Measurements from ENCODE around the gene LDB2.

Gene LDB2

DNA sequence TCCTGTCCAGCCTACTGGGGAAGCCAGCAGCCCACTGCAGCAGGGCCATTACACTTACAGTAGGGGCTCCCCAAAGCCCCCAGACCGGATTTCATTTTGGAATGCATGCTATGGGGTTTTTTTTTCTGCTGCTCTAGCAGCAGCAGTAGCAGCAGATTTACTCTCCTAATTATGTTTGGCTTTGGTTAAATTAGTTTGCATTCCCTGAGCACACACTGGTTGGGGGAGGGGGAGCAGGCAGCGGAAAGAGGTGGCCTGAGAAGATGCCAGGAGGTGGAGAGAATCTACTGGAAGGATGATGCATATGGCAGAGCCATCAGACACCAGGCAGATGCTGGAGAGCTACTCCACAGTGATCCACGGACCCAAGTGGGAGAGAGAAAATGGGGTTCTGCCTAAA, 109.6 kb downstream of the LDB2 start:
- DNase-seq (ENCODE audit: insufficient read length) = no peak
- no peak for FAIRE-seq
- TF ChIP-seq TAF1 (IDR thresholded peaks at IDR 0.05; ENCODE audit: borderline replicate concordance, low read depth, low read length) (no peak), POLR2A (IDR thresholded peaks at IDR 0.05; ENCODE audit: low read depth, low read length) (no peak), POLR2AphosphoS5 (IDR thresholded peaks at IDR 0.05; ENCODE audit: low read depth, low read length) (no peak)

DNA sequence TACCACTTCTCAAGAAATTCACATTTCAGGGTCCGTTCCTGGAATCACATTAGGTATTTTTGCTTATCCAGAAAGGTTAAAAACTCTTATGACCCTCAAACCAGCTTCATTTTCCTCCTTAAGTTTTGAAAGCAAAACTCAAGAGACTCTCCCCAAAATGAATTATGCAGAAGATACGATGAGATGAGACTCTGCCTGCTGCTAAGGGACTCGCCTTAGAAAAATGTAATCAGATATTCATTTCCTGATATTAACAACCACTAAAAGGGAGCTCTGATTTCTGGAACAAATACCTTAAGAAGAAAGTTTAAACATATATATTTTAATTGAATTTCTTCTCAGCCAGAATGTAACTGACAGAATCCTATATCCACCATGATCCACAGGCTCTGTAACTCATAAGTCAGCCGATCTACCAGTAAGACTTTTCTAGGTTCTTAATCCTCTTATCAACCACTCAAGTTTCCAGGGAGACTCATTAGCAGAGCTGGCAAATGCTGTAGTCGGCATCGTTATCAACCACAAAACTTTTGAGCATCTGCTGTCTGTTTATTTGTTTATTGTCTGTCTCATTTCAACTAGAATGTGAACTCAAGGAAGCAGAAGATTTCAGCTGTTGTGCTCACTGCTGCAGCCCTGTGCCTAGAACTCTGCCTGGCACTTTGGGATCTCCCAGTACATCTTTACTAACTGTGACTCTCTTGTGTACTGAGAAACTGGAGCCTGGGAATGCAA, 112.5 kb downstream of the LDB2 start:
- TF ChIP-seq POLR2AphosphoS5 (IDR thresholded peaks at IDR 0.05; ENCODE audit: low read depth, low read length) = no peak
- TF ChIP-seq TAF1 (IDR thresholded peaks at IDR 0.05; ENCODE audit: borderline replicate concordance, low read depth, low read length) = no peak
- TF ChIP-seq POLR2A (IDR thresholded peaks at IDR 0.05; ENCODE audit: low read depth, low read length) = no peak
- DNase-seq (ENCODE audit: insufficient read length) (no peak), FAIRE-seq (no peak)

DNA sequence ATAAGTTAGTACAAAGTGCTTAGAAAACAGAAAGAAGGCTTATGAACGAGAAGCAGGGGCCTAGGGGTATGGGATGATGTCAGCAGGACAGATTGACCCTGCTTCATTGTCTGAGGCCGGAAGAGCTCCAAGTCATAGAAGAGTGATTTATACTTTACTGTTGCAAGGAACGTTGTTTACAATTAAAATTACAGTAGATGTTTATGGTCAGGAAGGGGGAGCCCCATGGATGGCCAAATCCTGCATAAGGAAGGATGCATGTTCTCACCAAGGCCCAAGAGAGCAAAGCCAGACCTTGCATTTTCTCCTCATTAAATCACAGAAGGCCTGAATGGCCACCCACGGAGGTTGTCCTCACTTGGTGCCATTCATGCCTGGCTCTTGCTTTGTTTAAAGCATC, 115.3 kb downstream of the LDB2 start:
- no peak for TF ChIP-seq POLR2AphosphoS5 (IDR thresholded peaks at IDR 0.05; ENCODE audit: low read depth, low read length)
- no peak for TF ChIP-seq POLR2A (IDR thresholded peaks at IDR 0.05; ENCODE audit: low read depth, low read length)
- FAIRE-seq = no peak
- no peak for DNase-seq (ENCODE audit: insufficient read length)

DNA sequence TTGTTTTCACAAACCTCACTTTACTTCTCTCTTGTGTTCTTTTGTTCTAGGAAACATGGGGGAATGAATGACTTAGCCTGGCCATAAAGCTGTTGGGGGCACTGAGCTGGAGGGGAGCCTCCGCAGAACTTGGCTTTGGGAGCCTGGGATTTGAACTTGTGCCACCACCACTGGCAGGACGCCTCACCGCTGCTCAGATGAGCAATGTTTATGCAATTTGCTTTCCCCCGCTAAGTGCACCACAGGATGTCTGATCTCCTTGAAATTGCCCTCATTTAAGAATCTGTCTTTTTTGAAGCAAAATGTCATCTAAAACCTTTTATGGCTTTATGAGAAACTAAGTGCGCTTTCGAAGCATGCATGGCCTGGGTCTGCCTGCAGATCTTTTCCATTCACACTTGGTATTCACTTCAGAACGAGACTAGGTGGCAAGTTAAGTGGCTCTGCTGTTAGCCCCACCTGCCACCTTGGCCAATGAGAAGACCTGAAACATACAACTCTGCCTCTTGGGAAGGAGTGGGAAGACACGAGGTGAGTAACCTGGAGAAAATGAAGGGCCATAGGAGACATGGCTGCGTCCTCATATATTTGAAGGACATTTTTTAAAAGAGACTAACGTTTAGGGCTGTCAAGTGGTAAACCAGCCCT, 119.3 kb downstream of the LDB2 start:
- DNase-seq (ENCODE audit: insufficient read length) (no peak), FAIRE-seq (no peak)
- TF ChIP-seq TAF1 (IDR thresholded peaks at IDR 0.05; ENCODE audit: borderline replicate concordance, low read depth, low read length) (no peak), POLR2AphosphoS5 (IDR thresholded peaks at IDR 0.05; ENCODE audit: low read depth, low read length) (no peak), POLR2A (IDR thresholded peaks at IDR 0.05; ENCODE audit: low read depth, low read length) (no peak)

DNA sequence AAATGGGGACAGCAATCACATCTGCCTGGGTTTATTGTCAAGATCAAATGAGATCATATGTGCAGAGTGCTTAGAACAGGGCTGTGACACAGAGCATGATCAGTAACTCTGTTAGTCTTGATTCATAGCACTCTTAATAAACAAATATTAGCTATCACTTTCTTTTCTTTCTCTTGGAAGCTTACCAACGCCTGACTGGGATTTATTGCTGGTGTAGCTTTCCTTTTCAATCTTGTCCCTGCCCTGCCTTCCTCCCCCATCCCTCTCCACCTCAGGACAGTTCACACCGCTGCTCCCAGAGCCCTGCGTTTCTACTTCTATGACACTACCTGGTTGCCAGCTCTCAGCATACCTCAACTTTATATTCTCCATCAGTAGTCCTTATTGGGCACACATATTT, 120.7 kb downstream of the LDB2 start:
- FAIRE-seq (no peak), DNase-seq (ENCODE audit: insufficient read length) (no peak)
- TF ChIP-seq TAF1 (IDR thresholded peaks at IDR 0.05; ENCODE audit: borderline replicate concordance, low read depth, low read length) (no peak), POLR2A (IDR thresholded peaks at IDR 0.05; ENCODE audit: low read depth, low read length) (no peak), POLR2AphosphoS5 (IDR thresholded peaks at IDR 0.05; ENCODE audit: low read depth, low read length) (no peak)

DNA sequence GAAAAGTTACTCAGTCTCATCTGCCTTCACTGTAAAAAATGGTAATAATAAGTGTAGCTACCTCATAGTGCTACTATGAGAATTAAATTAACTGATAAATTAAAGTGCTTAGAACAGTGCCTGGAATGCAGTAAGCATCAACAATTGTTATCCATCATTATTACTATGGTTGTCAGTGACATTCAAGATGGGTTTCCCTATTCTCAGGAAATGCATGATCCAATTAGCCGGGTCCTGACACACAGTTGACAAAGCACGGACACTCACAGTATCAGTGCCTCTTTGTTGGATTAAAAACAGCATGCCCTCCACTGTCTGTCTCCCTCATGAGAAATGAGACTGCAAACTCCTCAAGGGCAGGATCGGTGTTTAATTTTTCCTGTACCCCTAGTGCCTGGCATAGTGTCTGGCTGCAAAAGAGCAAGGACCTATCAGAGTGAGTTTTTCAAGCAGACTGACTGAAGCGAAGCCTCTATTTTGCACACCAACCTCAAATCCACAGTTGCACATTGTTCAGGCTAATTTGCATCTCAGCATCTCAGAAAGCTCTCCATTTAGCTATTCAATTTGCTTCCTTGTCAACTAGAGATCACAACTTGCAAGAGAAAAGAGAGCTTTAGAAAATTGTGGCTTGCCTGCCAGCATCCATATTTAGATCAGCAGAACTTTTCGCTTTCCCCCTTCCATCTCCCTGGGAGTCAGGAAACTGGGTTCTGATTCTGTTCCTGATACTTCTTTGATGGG, 122.9 kb downstream of the LDB2 start:
- TF ChIP-seq POLR2A (IDR thresholded peaks at IDR 0.05; ENCODE audit: low read depth, low read length) = no peak
- TF ChIP-seq POLR2AphosphoS5 (IDR thresholded peaks at IDR 0.05; ENCODE audit: low read depth, low read length) = no peak
- TF ChIP-seq TAF1 (IDR thresholded peaks at IDR 0.05; ENCODE audit: borderline replicate concordance, low read depth, low read length) = no peak
- DNase-seq (ENCODE audit: insufficient read length) (no peak), FAIRE-seq (no peak)

DNA sequence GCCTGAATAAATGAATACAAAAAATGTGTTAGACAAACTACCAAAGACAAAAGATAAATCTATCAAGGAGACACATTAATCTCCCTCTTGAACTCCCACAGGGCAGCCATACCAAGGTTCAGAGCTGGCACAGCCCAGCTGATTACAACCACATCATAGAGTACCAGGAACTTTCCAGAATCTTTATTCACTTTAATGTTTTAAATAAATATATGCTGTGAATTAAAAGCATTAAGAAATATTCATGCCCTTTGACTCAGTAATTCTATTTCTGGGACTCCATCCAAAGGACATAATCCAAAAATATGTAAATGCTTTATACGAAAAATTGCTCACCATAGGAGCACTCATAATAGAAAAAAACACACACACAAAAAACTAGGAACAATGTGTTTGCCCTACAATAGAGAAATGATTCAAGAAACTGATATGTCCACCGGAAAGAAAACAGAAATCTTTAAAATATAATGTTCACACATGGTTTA, 126.0 kb downstream of the LDB2 start:
- no peak for TF ChIP-seq POLR2AphosphoS5 (IDR thresholded peaks at IDR 0.05; ENCODE audit: low read depth, low read length)
- TF ChIP-seq POLR2A (IDR thresholded peaks at IDR 0.05; ENCODE audit: low read depth, low read length) = no peak
- TF ChIP-seq TAF1 (IDR thresholded peaks at IDR 0.05; ENCODE audit: borderline replicate concordance, low read depth, low read length) = no peak
- no peak for DNase-seq (ENCODE audit: insufficient read length)
- FAIRE-seq = no peak

DNA sequence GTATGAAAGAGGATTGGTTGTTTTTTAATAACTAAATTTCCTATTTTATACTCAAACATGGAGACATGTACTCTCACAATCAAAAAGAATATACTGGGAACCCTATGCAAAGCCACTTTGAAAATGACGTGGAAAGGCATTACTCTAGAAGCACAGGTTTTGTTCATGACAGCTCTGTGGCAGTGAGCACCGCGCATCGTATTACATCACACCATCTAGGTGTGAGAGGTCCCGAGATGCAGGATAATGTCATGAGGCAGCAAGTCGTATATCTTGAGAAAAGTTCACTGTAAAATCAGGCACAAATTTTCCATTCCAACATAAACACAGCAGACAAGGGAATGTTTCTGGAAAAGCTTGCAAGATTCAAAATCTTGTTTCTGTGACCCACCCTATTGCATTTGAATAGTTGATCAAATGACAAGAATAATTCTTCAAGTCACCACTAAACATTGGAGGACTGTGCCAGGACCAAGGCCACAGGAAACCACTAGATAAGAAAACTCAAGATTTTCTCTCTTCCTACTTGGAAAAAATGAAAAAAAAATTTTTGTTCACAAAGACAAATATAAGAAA, 127.6 kb downstream of the LDB2 start:
- no peak for DNase-seq (ENCODE audit: insufficient read length)
- TF ChIP-seq POLR2AphosphoS5 (IDR thresholded peaks at IDR 0.05; ENCODE audit: low read depth, low read length) (no peak), TAF1 (IDR thresholded peaks at IDR 0.05; ENCODE audit: borderline replicate concordance, low read depth, low read length) (no peak), POLR2A (IDR thresholded peaks at IDR 0.05; ENCODE audit: low read depth, low read length) (no peak)
- FAIRE-seq = no peak

DNA sequence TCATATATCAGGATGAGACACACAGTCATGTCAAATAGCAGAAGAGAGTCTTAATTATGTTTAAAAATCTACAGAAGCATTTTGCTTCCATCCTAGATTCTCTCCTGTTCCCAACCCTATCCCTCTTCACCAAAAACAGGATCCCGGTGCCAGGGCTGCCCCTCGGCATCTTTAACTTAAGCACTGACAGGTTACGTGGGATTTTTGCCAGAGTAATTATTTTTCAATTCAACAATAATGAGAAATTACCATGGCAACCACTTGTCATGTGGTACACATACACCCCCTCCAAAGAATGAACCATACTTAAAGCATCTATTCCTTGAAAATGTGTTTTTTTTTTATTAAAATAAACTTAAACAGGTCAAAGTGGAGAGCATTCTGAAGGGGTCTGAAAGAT, 130.6 kb downstream of the LDB2 start:
- TF ChIP-seq POLR2AphosphoS5 (IDR thresholded peaks at IDR 0.05; ENCODE audit: low read depth, low read length) (no peak), POLR2A (IDR thresholded peaks at IDR 0.05; ENCODE audit: low read depth, low read length) (no peak), TAF1 (IDR thresholded peaks at IDR 0.05; ENCODE audit: borderline replicate concordance, low read depth, low read length) (no peak)
- no peak for FAIRE-seq
- no peak for DNase-seq (ENCODE audit: insufficient read length)

DNA sequence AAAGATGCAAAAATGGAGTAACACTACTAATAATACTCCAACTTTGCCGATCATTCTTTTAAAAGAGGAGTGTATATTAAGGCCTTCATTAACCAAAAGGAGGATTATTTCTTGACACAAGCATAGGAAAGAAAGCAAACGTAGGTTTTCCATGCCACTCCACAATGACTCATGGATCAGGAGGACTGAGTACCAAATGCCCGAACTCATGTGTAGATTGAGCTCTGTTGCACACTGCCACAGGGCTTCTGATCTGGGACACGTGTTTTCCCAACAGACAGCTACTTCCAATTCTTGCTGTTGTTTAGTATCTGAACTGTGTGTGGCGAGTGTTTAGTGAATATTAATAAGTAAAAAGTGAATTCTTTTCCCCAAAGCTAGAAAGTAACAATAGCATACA, 131.2 kb downstream of the LDB2 start:
- FAIRE-seq (no peak), DNase-seq (ENCODE audit: insufficient read length) (no peak)
- TF ChIP-seq POLR2A (IDR thresholded peaks at IDR 0.05; ENCODE audit: low read depth, low read length) (no peak), TAF1 (IDR thresholded peaks at IDR 0.05; ENCODE audit: borderline replicate concordance, low read depth, low read length) (no peak), POLR2AphosphoS5 (IDR thresholded peaks at IDR 0.05; ENCODE audit: low read depth, low read length) (no peak)

DNA sequence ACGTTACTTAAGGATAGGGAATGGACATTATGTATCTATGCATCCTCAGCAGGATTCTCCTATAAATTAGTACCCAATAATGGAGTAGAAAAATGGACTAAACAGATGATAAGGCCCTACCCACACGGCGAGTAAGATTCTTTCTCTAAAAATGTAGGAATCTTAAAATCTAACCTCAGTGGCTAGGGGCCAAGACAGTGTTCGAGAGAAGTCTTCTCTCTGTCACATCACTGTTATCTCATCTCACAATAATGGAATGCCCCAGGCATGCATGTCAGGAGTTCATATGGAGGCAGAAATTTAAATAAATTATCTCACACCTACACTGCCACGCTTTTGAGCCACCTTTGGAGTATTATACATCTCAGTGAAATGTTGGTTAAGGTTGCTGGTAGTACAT, 132.9 kb downstream of the LDB2 start:
- TF ChIP-seq POLR2A (IDR thresholded peaks at IDR 0.05; ENCODE audit: low read depth, low read length) (no peak), TAF1 (IDR thresholded peaks at IDR 0.05; ENCODE audit: borderline replicate concordance, low read depth, low read length) (no peak), POLR2AphosphoS5 (IDR thresholded peaks at IDR 0.05; ENCODE audit: low read depth, low read length) (no peak)
- FAIRE-seq = no peak
- DNase-seq (ENCODE audit: insufficient read length) = no peak
